ENCODE measurements around the gene C5orf24. TPM values are rescaled to one million over a fixed set of nuclear protein-coding genes. Genes with fewer than 3 reads are reported as not detected.

Gene C5orf24
- total RNA-seq, 1 experiment from 2014 or later: 22.5 TPM

- H2BK120ac ChIP-seq (ENCODE audit: low read depth, low read length, poor library complexity, severe bottlenecking): no peak overlapping the region
- no peak overlapping the region for H3K14ac ChIP-seq (ENCODE audit: insufficient read depth, low read length)
- no peak overlapping the region for H3K23ac ChIP-seq (ENCODE audit: insufficient read length, low read depth, low read length)
- H2AFZ ChIP-seq (ENCODE audit: low read length): no peak overlapping the region
- no peaks in the 10 kb centered on the region for H3K79me1 ChIP-seq (ENCODE audit: insufficient read depth, low read depth, low read length, poor library complexity, severe bottlenecking)
- no peak overlapping the region for H3K4ac ChIP-seq (ENCODE audit: low read depth, low read length)
- no peak overlapping the region for H2BK20ac ChIP-seq (ENCODE audit: low read depth, low read length, poor library complexity, severe bottlenecking)
- H3K56ac ChIP-seq (ENCODE audit: insufficient read length, low read depth, low read length): no peak overlapping the region
- Mint-ChIP-seq H3K27me3 (ENCODE audit: low read depth) (no peaks in the 10 kb centered on the region), H3K27ac (peak overlapping the region; percentile 63 to 91 (median 88)), H3K9me3 (no peaks in the 10 kb centered on the region), H3K36me3 (ENCODE audit: insufficient read depth in 1 of 3, low read depth in 3 of 3) (peaks cover 3 to 24% (median 12%) of the 10 kb centered on the region in 3 experiments; a peak in 6 of 7 replicates), H3K4me1 (peaks cover 15 to 18% of the 10 kb centered on the region in 2 experiments), H3K4me3 (peak overlapping the region; percentile 83 to 88)
- H2BK15ac ChIP-seq (ENCODE audit: low read depth, low read length): no peak overlapping the region
- H4K91ac ChIP-seq (ENCODE audit: insufficient read length, low read depth, low read length): no peak overlapping the region
- H3K18ac ChIP-seq (ENCODE audit: insufficient read length, low read depth, low read length): no peak overlapping the region
- no peak overlapping the region for H4K5ac ChIP-seq (ENCODE audit: insufficient read length, low read depth, low read length)
- H3K27me3 ChIP-seq (ENCODE audit: insufficient read depth, low read length): no peaks in the 10 kb centered on the region
- no peak overlapping the region for H2AK5ac ChIP-seq (ENCODE audit: insufficient read length, low read length)
- peak overlapping the region; percentile 17 for H3K4me2 ChIP-seq (ENCODE audit: insufficient read depth, insufficient read length, low read length)
- no peaks in the 10 kb centered on the region for H3K23me2 ChIP-seq (ENCODE audit: insufficient read length, low read depth, low read length, poor library complexity, severe bottlenecking)
- no peak for TF ChIP-seq CTCF (conservative IDR thresholded peaks at IDR 0.05)
- no peaks in the 10 kb centered on the region for H3K79me2 ChIP-seq (ENCODE audit: insufficient read depth, low read length)
- no peaks in the 10 kb centered on the region for H3K9me3 ChIP-seq (ENCODE audit: control insufficient read depth, low read depth, low read length)
- no peak overlapping the region for H2BK12ac ChIP-seq (ENCODE audit: insufficient read length, low read depth, low read length)
- H3K4me1 ChIP-seq (ENCODE audit: insufficient read depth, low read length): no peaks in the 10 kb centered on the region
- H3T11ph ChIP-seq (ENCODE audit: low read length): no peak overlapping the region
- no peak overlapping the region for H2BK5ac ChIP-seq (ENCODE audit: insufficient read length, low read length)
- no peak overlapping the region for H4K8ac ChIP-seq (replicated peaks; ENCODE audit: insufficient read length, low read depth, low read length)
- DNase-seq: no peak
- H4K20me1 ChIP-seq (ENCODE audit: control insufficient read depth, insufficient read depth, insufficient read length): no peaks in the 10 kb centered on the region
- H3K27ac ChIP-seq (ENCODE audit: insufficient read length, low read depth, low read length): no peak overlapping the region
- WGBS (ENCODE audit: extremely low coverage, insufficient read length, low lambda C conversion rate): no CpG with 5 or more reads among the region's 12 CpGs
- peak overlapping the region; percentile 80 for H3K9ac ChIP-seq (ENCODE audit: extremely low read depth, insufficient read length, low read length)
These were observed 375 bp upstream of the C5orf24 start for GRCh38 chr5:134845335-134845851.

Data from H9 (cell line).